HepG2 (cell line): ENCODE data around the gene METTL14. TPM values are rescaled to one million over a fixed set of nuclear protein-coding genes. Genes with fewer than 3 reads are reported as not detected.

ENCODE experiments used
- ARNTL ChIP-seq: sonication (generic); formaldehyde crosslinking; IDR thresholded peaks from 2 replicates; pipeline ENCODE4 v1.4.0; 2020; ENCODE audit warnings: mild to moderate bottlenecking, missing genetic modification reagents
- HOMEZ ChIP-seq: IDR thresholded peaks from 2 replicates; pipeline ENCODE4 v1.6.1; 2016; ENCODE audit warnings: low read depth
- IRF2 ChIP-seq: IDR thresholded peaks from 2 replicates; pipeline ENCODE4 v1.6.1; 2018; ENCODE audit warnings: missing genetic modification reagents, missing compliant biosample characterization
- MYC ChIP-seq: sonication (generic); formaldehyde crosslinking; IDR thresholded peaks from 2 replicates; pipeline ENCODE4 v1.9.0; 2021; ENCODE audit warnings: missing genetic modification reagents, borderline replicate concordance
- NR2F6 ChIP-seq, 2 experiments: IDR thresholded peaks; 2 replicates each; pipeline ENCODE4 v1.6.1; 2016; ENCODE audit warnings: antibody characterized with exemption in 1 of 2, mild to moderate bottlenecking in 1 of 2
- PRPF4 ChIP-seq: fragments of 200-400 bp; formaldehyde crosslinking; IDR thresholded peaks from 2 replicates; pipeline ENCODE4 v1.6.1; 2016; ENCODE audit warnings: low read length, low read depth; ENCODE audit not compliant: poor library complexity, severe bottlenecking
- SMARCC2 ChIP-seq: fragments of 450-650 bp; IDR thresholded peaks from 2 replicates; pipeline ENCODE4 v1.6.1; 2017; ENCODE audit warnings: antibody characterized with exemption, mild to moderate bottlenecking
- TBX2 ChIP-seq: sonication (generic); formaldehyde crosslinking; IDR thresholded peaks from 2 replicates; pipeline ENCODE4 v1.5.0; 2020; ENCODE audit warnings: missing genetic modification reagents, mild to moderate bottlenecking, borderline replicate concordance
- TBX3 ChIP-seq: fragments of 450-650 bp; IDR thresholded peaks from 2 replicates; pipeline ENCODE4 v1.6.1; 2017; ENCODE audit warnings: antibody characterized with exemption, mild to moderate bottlenecking, inconsistent platforms, borderline replicate concordance
- ZBTB44 ChIP-seq: sonication (generic); formaldehyde crosslinking; IDR thresholded peaks from 2 replicates; pipeline ENCODE4 v1.4.0; 2020; ENCODE audit warnings: missing genetic modification reagents
- ZBTB8A ChIP-seq: sonication (generic); formaldehyde crosslinking; IDR thresholded peaks from 2 replicates; pipeline ENCODE4 v1.4.0; 2020; ENCODE audit warnings: mild to moderate bottlenecking, low read depth, missing genetic modification reagents, borderline replicate concordance
- ZNF24 ChIP-seq: fragments of 450-650 bp; IDR thresholded peaks from 2 replicates; pipeline ENCODE4 v1.6.1; 2017; ENCODE audit warnings: antibody characterized with exemption, mild to moderate bottlenecking
- ZNF3 ChIP-seq: IDR thresholded peaks from 2 replicates; pipeline ENCODE4 v1.7.0; 2017; ENCODE audit warnings: inconsistent platforms
- ZNF569 ChIP-seq: sonication (generic); formaldehyde crosslinking; IDR thresholded peaks from 2 replicates; pipeline ENCODE4 v1.5.0; 2020; ENCODE audit warnings: mild to moderate bottlenecking, missing genetic modification reagents, moderate library complexity, borderline replicate concordance
- ZNF670 ChIP-seq: sonication (generic); formaldehyde crosslinking; IDR thresholded peaks from 2 replicates; pipeline ENCODE4 v1.8.0; 2022; ENCODE audit warnings: mild to moderate bottlenecking, missing genetic modification reagents, borderline replicate concordance
- ZNF747 ChIP-seq: sonication (generic); formaldehyde crosslinking; IDR thresholded peaks from 2 replicates; pipeline ENCODE4 v1.8.1; 2023; ENCODE audit warnings: missing genetic modification reagents, mild to moderate bottlenecking, borderline replicate concordance
- ZNF768 ChIP-seq: sonication (generic); formaldehyde crosslinking; IDR thresholded peaks from 2 replicates; pipeline ENCODE4 v1.4.0; 2020; ENCODE audit warnings: missing genetic modification reagents
- ZNF777 ChIP-seq: sonication (generic); formaldehyde crosslinking; IDR thresholded peaks from 2 replicates; pipeline ENCODE4 v1.4.0; 2020; ENCODE audit warnings: missing genetic modification reagents
- polyA plus RNA-seq, 8 experiments: library from polyadenylated mRNA; depleted of rRNA in 3 of 8; stranded (reverse) in 7 of 8; unstranded in 1 of 8; fragments of >200 nt; fragmentation: Illumina TruSeq in 4 of 8; extraction: Trizol in 4 of 8; gene quantifications; 2 replicates each; pipeline versions ENCODE4 v1.2.1 to v1.2.3, GENCODE V29; 2011 to 2016; ENCODE audit warnings: low read depth in 4 of 8, missing spikeins in 1 of 8, mixed read lengths in 1 of 8; ENCODE audit not compliant: insufficient read depth in 1 of 8
- total RNA-seq, 5 experiments: library from RNA; depleted of rRNA; stranded (reverse); fragments of >200 nt; fragmentation: Illumina TruSeq; extraction: Trizol; gene quantifications; 2 replicates each; pipeline ENCODE4 v1.2.3, GENCODE V29; 2016; ENCODE audit warnings: low read depth in 1 of 5
- TF ChIP-seq, protein P1 (sequence below): sonication (generic); formaldehyde crosslinking; IDR thresholded peaks from 2 replicates; pipeline ENCODE4 v1.4.0; 2020; ENCODE audit warnings: missing genetic modification reagents
- TF ChIP-seq, protein P2 (sequence below): sonication (generic); formaldehyde crosslinking; IDR thresholded peaks from 2 replicates; pipeline ENCODE4 v1.8.0; 2022; ENCODE audit warnings: mild to moderate bottlenecking, missing genetic modification reagents, borderline replicate concordance

METTL14 gene
- total and polyA plus RNA-seq, 2 of the 13 experiments (the other 11 are each of a cell fraction or from before 2014, with no cell fraction given): 11.6 to 44.9 TPM

- TF ChIP-seq ZNF3 (no peak), PRPF4 (no peak), ZNF777 (no peak), ZNF747 (no peak), ARNTL (CRISPR knock-in tag) (no peak), MYC (peak; percentile 58; the same call in 1 of the 2 replicates), TBX2 (CRISPR knock-in tag) (peak; percentile 42; the same call in 1 of the 2 replicates), SMARCC2 (no peak), ZBTB8A (no peak), ZNF569 (CRISPR knock-in tag) (no peak; the same call in 1 of the 2 replicates), ZNF670 (peak; percentile 66; the same call in 1 of the 2 replicates), NR2F6 (IDR thresholded peaks at IDR 0.05) (no peak), NR2F6 (CRISPR knock-in tag; IDR thresholded peaks at IDR 0.05) (0 out of 2 replicates have a peak, but pooled peaks have one; percentile 7), IRF2 (peak; percentile 67; the same call in 1 of the 2 replicates), HOMEZ (CRISPR knock-in tag) (no peak), ZBTB44 (CRISPR knock-in tag) (no peak), ZNF768 (CRISPR knock-in tag) (no peak), ZNF24 (no peak), TBX3 (no peak)
- TF ChIP-seq, protein P1, sequence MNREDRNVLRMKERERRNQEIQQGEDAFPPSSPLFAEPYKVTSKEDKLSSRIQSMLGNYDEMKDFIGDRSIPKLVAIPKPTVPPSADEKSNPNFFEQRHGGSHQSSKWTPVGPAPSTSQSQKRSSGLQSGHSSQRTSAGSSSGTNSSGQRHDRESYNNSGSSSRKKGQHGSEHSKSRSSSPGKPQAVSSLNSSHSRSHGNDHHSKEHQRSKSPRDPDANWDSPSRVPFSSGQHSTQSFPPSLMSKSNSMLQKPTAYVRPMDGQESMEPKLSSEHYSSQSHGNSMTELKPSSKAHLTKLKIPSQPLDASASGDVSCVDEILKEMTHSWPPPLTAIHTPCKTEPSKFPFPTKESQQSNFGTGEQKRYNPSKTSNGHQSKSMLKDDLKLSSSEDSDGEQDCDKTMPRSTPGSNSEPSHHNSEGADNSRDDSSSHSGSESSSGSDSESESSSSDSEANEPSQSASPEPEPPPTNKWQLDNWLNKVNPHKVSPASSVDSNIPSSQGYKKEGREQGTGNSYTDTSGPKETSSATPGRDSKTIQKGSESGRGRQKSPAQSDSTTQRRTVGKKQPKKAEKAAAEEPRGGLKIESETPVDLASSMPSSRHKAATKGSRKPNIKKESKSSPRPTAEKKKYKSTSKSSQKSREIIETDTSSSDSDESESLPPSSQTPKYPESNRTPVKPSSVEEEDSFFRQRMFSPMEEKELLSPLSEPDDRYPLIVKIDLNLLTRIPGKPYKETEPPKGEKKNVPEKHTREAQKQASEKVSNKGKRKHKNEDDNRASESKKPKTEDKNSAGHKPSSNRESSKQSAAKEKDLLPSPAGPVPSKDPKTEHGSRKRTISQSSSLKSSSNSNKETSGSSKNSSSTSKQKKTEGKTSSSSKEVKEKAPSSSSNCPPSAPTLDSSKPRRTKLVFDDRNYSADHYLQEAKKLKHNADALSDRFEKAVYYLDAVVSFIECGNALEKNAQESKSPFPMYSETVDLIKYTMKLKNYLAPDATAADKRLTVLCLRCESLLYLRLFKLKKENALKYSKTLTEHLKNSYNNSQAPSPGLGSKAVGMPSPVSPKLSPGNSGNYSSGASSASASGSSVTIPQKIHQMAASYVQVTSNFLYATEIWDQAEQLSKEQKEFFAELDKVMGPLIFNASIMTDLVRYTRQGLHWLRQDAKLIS: no peak
- TF ChIP-seq, protein P2, sequence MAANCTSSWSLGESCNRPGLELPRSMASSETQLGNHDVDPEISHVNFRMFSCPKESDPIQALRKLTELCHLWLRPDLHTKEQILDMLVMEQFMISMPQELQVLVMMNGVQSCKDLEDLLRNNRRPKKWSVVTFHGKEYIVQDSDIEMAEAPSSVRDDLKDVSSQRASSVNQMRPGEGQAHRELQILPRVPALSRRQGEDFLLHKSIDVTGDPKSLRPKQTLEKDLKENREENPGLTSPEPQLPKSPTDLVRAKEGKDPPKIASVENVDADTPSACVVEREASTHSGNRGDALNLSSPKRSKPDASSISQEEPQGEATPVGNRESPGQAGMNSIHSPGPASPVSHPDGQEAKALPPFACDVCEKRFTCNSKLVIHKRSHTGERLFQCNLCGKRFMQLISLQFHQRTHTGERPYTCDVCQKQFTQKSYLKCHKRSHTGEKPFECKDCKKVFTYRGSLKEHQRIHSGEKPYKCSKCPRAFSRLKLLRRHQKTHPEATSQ (CRISPR knock-in tag): no peak; the same call in 1 of the 2 replicates
These were observed at the start of gene METTL14 (continued) for GRCh38 chr4:118684873-118685811.
